A549 treated with CpdA at 1 μM for 4 hours (cell line): ENCODE data around the gene GPR176. TPM values are rescaled to one million over a fixed set of nuclear protein-coding genes. Genes with fewer than 3 reads are reported as not detected.

Experiments
- total RNA-seq: library from RNA; stranded (reverse); fragments of 200-300 nt; extraction: Qiagen RNA extraction; gene quantifications from 5 replicates; pipeline ENCODE4 v1.2.3, GENCODE V29; 2022; ENCODE audit warnings: low read depth

GPR176 gene, protein sequence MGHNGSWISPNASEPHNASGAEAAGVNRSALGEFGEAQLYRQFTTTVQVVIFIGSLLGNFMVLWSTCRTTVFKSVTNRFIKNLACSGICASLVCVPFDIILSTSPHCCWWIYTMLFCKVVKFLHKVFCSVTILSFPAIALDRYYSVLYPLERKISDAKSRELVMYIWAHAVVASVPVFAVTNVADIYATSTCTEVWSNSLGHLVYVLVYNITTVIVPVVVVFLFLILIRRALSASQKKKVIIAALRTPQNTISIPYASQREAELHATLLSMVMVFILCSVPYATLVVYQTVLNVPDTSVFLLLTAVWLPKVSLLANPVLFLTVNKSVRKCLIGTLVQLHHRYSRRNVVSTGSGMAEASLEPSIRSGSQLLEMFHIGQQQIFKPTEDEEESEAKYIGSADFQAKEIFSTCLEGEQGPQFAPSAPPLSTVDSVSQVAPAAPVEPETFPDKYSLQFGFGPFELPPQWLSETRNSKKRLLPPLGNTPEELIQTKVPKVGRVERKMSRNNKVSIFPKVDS
- 11.0 to 13.9 TPM (median 11.3 TPM) in 5 replicates for total RNA-seq

DNA sequence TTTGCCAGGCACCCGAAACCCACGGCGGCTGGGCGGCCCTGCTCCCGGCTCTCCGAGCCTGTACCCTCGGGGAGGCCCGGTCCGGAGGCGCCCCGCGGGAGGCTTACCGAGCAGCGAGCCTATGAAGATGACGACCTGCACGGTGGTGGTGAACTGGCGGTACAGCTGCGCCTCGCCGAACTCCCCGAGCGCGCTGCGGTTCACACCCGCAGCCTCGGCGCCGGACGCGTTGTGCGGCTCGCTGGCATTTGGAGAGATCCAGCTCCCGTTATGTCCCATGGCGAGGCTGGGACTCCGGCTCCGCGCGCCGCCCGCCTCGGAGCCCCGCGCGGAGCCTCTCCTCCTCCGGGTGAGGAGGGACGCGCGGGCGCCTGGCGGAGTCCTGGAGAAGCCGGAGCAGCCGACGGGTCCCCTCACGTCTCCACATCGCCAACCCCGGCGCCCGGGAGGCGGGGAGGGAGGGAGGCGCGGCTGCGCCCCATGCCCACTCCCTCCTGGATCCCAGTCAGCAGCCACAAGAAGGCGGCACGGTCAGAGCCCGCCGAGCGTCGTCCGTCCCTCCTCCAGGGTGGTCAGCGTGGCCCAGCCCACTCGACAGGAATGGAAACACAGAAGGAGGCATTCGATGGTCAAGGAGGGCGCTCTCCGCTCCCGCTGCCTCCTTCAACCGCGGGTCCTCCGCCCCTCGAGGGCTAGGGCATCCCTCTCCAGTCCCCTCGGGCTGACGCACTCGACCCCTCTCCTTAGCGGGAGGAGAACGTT is at the start of gene GPR176:
TSS of gene GPR176 (minus strand) at position 519 of the 762 bp plus-strand sequence. CDS start at position 279, 240 bp downstream.

GRCh38 chr15:39782441-39783138 is 137.5 kb downstream of the GPR176 start, which contains the start of gene FSIP1:
Gene FSIP1 (minus strand): TSS chr15:39782841. CDS start chr15:39776524, 6,317 bp downstream.

Other genes starting within 250 kb of the GPR176 start
- 0.47 to 1.1 TPM (median 0.65 TPM) in 5 replicates for gene FSIP1, start 137.4 kb downstream of the GPR176 start, total RNA-seq
- 16.6 to 22.5 TPM (median 19.2 TPM) in 5 replicates for gene EIF2AK4, start 13.8 kb upstream of the GPR176 start, total RNA-seq
- gene SRP14, start 118.9 kb upstream of the GPR176 start, total RNA-seq = 228 to 271 TPM (median 247 TPM) in 5 replicates
- gene BMF, start 188.6 kb upstream of the GPR176 start, total RNA-seq = 1.6 to 3.0 TPM (median 1.8 TPM) in 5 replicates
- 28.2 to 33.9 TPM (median 30.0 TPM) in 5 replicates for gene BUB1B, start 240.8 kb upstream of the GPR176 start, total RNA-seq